Activated T-helper 1 cell treated with anti-CD3 and anti-CD28 coated beads, Interleukin-2, amount 50 U/mL, for 16 hours (primary cell): Measurements from ENCODE around the gene PCF11.

Source experiments
- DNase-seq, 2 donors: peaks; one replicate each; pipeline ENCODE4 v3.0.0-alpha.2; 2020; ENCODE audit warnings: low read depth in 1 of 2, low spot score in 1 of 2

The PCF11 gene

GRCh38 chr11:83151274-83151977 is 5.5 kb upstream of the PCF11 start:
- DNase-seq, result no peak

GRCh38 chr11:83152264-83152663 is 4.7 kb upstream of the PCF11 start:
- DNase-seq, result no peak

GRCh38 chr11:83153764-83154163 is 3.2 kb upstream of the PCF11 start:
- DNase-seq, result no peak

- DNase-seq, result peak; percentile 84 to 96
Observed at GRCh38 chr11:83156144-83156995, 561 bp upstream of the PCF11 start.

- peak; percentile 20 to 23 for DNase-seq
Observed at GRCh38 chr11:83157594-83158356, 844 bp downstream of the PCF11 start.

- DNase-seq, result no peak
Observed at GRCh38 chr11:83158357-83158786, 1.4 kb downstream of the PCF11 start.

GRCh38 chr11:83158965-83159901 is 2.3 kb downstream of the PCF11 start:
- DNase-seq, result no peak

GRCh38 chr11:83159902-83160865 is 3.3 kb downstream of the PCF11 start:
- no peak for DNase-seq

- no peak for DNase-seq
Observed at GRCh38 chr11:83161610-83162199, 4.8 kb downstream of the PCF11 start.

GRCh38 chr11:83162377-83162776 is 5.4 kb downstream of the PCF11 start:
- no peak for DNase-seq

GRCh38 chr11:83166193-83166866 is 9.4 kb downstream of the PCF11 start:
- DNase-seq, result no peak

GRCh38 chr11:83168756-83169155 is 11.8 kb downstream of the PCF11 start:
- no peak for DNase-seq

- DNase-seq, result no peak
Observed at GRCh38 chr11:83170865-83171264, 13.9 kb downstream of the PCF11 start.

- DNase-seq, result no peak
Observed at GRCh38 chr11:83172551-83172950, 15.6 kb downstream of the PCF11 start.

- DNase-seq, result no peak
Observed at GRCh38 chr11:83174008-83174407, 17.1 kb downstream of the PCF11 start.

- DNase-seq, result no peak
Observed at GRCh38 chr11:83175815-83176214, 18.9 kb downstream of the PCF11 start.

- DNase-seq, result no peak
Observed at GRCh38 chr11:83181815-83182214, 24.9 kb downstream of the PCF11 start.

GRCh38 chr11:83185767-83186166 is 28.8 kb downstream of the PCF11 start:
- no peak for DNase-seq
